NCI-H2171 treated with DMSO at 0.1 percent for 48 hours (cell line): Measurements from ENCODE around the gene POLD3.
"Not testable (repeated sequence)": the region's sequence is repeated elsewhere in the genome, so short reads cannot be mapped to it uniquely, and the experiment has no call there.

Experiments used
- DNase-seq: peaks from one replicate; lab custom pipeline; 2025; lab: John Stamatoyannopoulos, UW

The POLD3 gene

GRCh38 chr11:74637700-74638099, 45.3 kb downstream of the POLD3 start:
- no peak for DNase-seq

GRCh38 chr11:74638869-74639268, 46.5 kb downstream of the POLD3 start:
- DNase-seq: no peak

DNA sequence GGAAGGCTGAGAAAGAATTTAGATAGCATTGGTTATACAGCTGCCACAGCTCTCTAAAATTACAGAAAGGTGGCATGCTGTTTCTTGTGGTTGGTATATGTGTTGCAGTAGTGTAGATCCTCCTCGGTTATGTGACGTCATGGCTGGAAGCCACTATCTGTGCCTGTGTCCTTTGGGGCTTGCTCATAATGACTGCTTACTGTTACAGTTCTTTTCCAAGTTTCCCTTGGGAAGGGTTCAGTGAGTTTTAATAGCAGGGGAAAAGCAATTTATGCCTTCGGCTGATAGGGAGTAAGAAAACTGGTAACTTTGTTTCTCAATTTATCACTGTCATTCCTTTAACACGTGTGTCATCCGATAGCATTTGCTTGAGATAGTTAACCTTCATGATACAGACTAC, 47.2 kb downstream of the POLD3 start:
- DNase-seq: no peak

GRCh38 chr11:74641289-74641688, 48.9 kb downstream of the POLD3 start:
- DNase-seq: no peak

GRCh38 chr11:74641905-74642304, 49.5 kb downstream of the POLD3 start:
- no peak for DNase-seq

- DNase-seq: no peak
Observed at GRCh38 chr11:74642912-74643311, 50.5 kb downstream of the POLD3 start.

- DNase-seq: no peak
Observed at GRCh38 chr11:74644081-74644480, 51.7 kb downstream of the POLD3 start.

GRCh38 chr11:74646215-74646614, 53.8 kb downstream of the POLD3 start:
- no peak for DNase-seq

- DNase-seq: no peak
Observed at GRCh38 chr11:74646954-74647353, 54.6 kb downstream of the POLD3 start.

DNA sequence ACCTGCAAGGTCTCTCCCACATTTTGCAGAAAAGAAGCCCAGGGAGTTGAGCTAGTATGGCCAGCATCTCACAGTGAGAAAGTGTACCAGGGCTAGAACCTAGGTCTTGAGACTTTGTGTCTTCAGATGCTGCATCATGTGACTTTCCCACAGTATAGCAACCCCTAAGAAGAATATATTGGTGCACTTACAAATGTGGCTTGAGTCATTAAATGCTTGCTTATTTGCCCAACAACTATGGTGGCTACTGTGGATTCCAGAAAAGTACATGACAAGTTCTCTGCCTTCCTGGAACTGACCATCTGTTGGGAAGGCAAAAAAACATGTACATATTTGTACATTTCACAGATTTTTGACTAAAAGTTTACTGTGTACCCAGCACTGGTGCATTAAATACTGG, 55.0 kb downstream of the POLD3 start:
- no peak for DNase-seq

DNA sequence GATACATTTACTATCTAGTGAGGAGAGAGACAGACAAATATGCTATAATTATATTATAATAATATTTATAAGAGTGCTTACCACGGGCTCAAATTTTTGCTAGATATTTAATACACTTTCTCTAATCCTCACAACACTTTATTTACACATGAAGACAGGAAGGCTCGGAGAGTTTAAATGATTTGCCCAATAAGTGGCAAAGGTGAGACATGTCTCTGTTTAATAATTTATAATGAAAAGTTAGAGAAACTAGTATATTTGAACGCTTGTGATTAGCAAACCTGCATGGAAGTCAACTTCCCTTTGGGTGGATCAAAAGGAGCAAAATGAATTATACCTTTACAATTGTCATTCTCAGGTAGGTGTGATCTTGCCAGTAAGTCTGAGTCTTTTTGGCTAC, 55.4 kb downstream of the POLD3 start:
- no peak for DNase-seq

GRCh38 chr11:74648894-74649293, 56.5 kb downstream of the POLD3 start:
- no peak for DNase-seq

DNA sequence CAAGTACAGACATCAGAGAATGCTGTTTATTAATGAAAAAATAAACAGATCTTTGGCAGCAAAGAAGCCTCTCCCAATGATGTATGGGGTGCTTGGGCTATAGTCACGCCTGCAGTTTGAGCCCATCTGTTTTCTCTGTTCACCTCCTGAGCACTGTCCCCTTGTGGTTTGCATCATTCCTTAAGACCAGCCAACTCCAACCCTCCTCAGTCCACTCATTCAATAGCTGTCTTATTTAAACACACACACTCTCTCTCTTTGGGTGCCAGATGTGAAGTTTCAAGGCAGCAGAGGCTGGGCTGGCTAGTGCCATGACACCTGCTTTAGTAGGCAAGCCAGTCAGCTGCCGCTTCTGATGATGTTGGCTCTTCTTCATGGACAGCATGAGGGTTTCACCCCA, 58.1 kb downstream of the POLD3 start:
- no peak for DNase-seq

DNA sequence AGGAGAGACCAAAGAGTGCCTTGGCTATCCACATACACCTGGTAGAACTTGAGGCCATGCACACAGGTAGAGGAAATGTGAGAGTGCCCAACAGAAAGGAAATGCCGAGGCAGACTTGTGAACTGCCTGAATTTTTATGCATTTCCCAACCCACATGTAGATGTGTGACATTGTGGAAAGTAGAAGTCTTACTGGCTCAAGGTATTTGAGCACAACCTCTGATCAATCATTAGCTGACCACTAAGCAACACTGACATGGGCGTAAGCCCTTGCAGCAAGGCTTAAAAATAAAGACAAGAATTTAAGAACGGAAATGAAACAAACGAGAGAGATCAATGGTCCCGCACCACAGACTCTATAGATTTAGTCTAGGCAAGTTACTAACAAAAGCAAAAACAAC, 62.6 kb downstream of the POLD3 start:
- no peak for DNase-seq

DNA sequence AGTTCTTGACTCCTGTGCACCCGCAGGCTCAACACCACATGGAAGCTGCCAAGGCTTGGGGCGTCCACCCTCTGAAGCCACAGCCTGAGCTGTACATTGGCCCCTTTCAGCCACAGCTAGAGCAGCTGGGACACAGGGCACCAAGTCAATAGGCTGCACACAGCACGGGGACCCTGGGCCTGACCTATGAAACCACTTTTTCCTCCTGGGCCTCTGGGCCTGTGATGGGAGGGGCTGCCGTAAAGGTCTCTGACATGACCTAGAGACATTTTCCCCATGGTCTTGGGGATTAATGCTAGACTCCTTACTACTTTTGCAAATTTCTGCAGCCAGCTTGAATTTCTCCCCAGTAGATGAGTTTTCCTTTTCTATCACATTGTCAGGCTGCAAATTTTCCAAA, 66.7 kb downstream of the POLD3 start:
- not testable (repeated sequence) for DNase-seq

GRCh38 chr11:74662487-74663103, 70.2 kb downstream of the POLD3 start:
- DNase-seq: no peak

GRCh38 chr11:74663315-74663714, 70.9 kb downstream of the POLD3 start:
- no peak for DNase-seq

GRCh38 chr11:74669211-74670160, 77.1 kb downstream of the POLD3 start:
- DNase-seq: no peak

- no peak for DNase-seq
Observed at GRCh38 chr11:74670171-74670570, 77.8 kb downstream of the POLD3 start.

GRCh38 chr11:74671520-74672196, 79.3 kb downstream of the POLD3 start:
- no peak for DNase-seq

DNA sequence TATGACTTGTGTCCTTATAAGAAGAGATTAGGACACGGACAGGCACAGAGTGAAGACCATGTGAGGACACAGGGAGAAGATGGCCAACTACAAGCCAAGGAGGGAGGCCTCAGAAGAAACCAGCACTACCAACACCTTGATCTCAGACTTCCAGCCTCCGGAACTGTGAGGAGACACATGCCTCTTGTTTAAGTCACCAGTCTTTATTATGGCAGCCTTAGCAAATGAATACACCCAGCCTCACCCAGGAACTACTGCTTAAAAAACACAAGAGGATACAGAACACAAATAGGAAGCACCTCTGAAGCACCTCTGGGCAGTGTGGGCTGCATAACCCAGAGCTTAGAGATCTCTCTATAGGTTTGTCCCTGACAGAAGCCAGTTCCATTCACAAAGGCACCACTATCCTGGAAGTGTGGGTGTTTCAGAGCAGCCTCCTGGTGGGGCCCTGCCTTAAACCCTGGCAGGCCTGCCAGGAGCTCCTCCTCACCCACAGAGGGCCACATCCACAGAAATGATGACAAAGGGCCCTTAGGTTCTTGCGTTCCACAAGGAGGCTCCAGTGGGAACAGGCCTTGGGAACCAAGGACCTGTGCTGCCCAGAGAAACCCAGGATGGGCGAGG, 80.1 kb downstream of the POLD3 start:
- no peak for DNase-seq

DNA sequence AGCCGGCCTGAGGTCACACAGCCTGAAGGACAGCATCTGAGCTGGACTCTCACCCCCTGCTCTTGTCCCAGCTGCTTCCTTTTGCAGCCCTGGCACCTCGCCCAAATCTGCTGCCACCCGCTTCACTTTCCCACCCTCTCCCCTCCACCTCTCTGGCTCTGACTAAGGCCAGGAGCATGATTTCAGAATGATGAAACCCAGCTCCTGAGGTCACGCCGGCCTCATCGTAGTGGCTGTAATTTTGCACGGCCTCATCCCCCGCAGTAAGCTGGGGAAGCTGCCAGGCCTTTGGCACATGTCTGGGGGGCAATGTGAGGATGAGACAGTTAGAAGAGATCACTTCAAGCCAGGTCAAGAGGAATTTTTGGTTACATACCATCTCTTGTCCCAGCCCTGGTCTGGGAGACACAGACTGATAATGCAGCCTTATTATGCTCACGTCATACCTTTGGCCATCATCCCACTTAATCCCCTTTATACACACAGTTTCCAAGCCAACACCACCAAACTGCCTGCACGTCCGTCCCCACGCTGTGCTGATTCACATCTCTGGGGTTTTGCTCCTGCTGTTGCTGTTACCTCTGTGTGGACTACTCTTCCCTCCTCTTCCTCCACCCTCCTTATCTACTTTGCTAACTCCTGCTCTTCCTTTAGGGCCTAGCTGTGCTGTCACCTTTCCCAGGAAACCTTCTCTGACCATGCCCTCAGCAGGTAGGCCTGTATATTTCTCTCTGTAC, 80.7 kb downstream of the POLD3 start:
- no peak for DNase-seq
